Peyer's patch (tissue), 4 donors: ENCODE results near the gene ZNF280D.

ENCODE experiments used
- POLR2A ChIP-seq, 2 donors: fragments of 450-650 bp; IDR thresholded peaks; one replicate each; pipeline ENCODE4 v1.5.1; 2017; ENCODE audit warnings: antibody characterized with exemption in 2 of 2, mild to moderate bottlenecking in 2 of 2, moderate library complexity in 2 of 2
- TF ChIP-seq, protein P1 (sequence below), 6 experiments: fragments of 450-650 bp in 4 of 6; fragments of 200-600 bp in 2 of 6; sonication (generic) in 1 of 6; IDR thresholded peaks; one replicate each; pipeline ENCODE4 v1.5.1; 2017 to 2019; ENCODE audit warnings: antibody characterized with exemption in 6 of 6, mild to moderate bottlenecking in 3 of 6, moderate library complexity in 1 of 6

DNA sequence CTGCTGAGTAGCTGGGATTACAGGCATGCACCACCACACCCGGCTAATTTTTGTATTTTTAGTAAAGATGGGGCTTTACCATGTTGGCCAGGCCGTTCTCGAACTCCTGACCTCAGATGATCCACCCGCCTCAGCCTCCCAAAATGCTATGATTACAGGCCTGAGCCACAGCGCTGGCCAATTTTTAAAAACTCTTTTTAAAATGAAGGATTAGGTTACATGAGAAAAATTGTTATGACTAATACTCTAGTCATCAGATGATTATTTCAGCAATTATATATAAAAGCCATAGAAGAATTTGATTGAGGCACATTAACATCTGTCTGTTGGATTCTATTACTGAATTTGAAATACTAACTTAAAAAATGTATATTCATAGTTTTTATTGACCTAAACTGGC is 134.3 kb downstream of the ZNF280D start:
- no peak for TF ChIP-seq POLR2A (IDR thresholded peaks at IDR 0.05)
- TF ChIP-seq, protein P1, sequence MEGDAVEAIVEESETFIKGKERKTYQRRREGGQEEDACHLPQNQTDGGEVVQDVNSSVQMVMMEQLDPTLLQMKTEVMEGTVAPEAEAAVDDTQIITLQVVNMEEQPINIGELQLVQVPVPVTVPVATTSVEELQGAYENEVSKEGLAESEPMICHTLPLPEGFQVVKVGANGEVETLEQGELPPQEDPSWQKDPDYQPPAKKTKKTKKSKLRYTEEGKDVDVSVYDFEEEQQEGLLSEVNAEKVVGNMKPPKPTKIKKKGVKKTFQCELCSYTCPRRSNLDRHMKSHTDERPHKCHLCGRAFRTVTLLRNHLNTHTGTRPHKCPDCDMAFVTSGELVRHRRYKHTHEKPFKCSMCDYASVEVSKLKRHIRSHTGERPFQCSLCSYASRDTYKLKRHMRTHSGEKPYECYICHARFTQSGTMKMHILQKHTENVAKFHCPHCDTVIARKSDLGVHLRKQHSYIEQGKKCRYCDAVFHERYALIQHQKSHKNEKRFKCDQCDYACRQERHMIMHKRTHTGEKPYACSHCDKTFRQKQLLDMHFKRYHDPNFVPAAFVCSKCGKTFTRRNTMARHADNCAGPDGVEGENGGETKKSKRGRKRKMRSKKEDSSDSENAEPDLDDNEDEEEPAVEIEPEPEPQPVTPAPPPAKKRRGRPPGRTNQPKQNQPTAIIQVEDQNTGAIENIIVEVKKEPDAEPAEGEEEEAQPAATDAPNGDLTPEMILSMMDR (IDR thresholded peaks at IDR 0.05) = no peak
